ENCODE results near the gene WBP2. TPM values are rescaled to one million over a fixed set of nuclear protein-coding genes. Genes with fewer than 3 reads are reported as not detected.

WBP2 gene
- total and polyA plus RNA-seq, 9 of the 15 experiments (the other 6 are each of a cell fraction or from before 2014, with no cell fraction given): 2.2 to 74.3 (median 20.0) TPM

DNA sequence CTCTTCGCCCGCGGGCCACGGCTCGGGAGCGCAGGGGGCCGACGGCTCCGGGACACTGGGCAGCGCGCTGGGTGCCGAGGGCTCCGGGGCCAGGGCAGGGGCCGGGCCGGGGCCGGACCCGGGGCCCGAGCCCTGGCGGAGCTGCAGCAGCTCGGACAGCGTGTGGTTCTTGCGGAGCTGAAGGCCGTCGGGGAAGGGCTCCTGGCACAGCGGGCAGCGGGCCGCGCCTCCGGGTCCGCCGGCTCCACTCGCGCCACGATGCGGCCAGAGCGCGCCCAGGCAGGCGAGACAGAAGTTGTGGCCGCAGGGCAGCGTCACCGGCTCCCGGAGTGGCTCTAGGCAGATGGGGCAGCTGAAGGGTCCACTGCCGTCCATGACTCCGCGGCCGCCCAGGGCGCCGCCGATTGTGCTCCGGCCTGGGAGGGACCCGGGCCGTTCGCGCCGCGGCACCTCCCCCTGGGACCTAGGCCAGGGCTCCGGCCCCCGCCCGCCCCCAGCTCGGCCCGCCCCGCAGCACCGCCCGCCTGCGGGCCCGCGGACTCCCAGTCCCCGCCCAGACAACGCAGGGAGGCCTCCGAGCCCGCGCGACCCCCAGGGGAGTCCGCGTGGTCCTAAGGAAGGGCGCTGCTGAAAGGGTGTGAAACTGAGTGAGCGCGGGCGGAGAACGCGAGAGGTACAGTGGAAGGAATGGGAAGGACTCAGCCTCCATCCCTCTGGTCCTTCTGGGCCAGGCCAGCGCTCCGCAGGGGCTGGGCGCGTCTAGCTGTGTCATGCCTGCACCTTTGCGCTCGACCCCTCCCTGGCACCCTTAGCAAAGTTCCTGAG, 23.3 kb upstream of the WBP2 start, which contains the start of gene TRIM47 (continued):
- TF ChIP-seq PHF8 (IDR thresholded peaks at IDR 0.05; ENCODE audit: borderline replicate concordance, low read length) (peak; percentile 61; the same call in 1 of the 2 replicates), TAF1 (IDR thresholded peaks at IDR 0.05; ENCODE audit: control insufficient read depth, extremely low read depth, insufficient read depth, low read length, severe bottlenecking) (peak; percentile 12), ADNP (tag; IDR thresholded peaks at IDR 0.05) (no peak), ZBTB7A (IDR thresholded peaks at IDR 0.05; ENCODE audit: borderline replicate concordance, control insufficient read depth, low read depth, low read length) (peak; percentile 62; the same call in 1 of the 2 replicates), JUN (IDR thresholded peaks at IDR 0.05; ENCODE audit: borderline replicate concordance, low read depth, low read length) (no peak), JUN (CRISPR knock-in tag; IDR thresholded peaks at IDR 0.05; ENCODE audit: borderline replicate concordance) (no peak), ZNF77 (CRISPR knock-in tag; IDR thresholded peaks at IDR 0.05) (no peak), SP1 (CRISPR knock-in tag; IDR thresholded peaks at IDR 0.05) (0 out of 2 replicates have a peak, but pooled peaks have one; percentile 29)
- TF ChIP-seq, protein P1, sequence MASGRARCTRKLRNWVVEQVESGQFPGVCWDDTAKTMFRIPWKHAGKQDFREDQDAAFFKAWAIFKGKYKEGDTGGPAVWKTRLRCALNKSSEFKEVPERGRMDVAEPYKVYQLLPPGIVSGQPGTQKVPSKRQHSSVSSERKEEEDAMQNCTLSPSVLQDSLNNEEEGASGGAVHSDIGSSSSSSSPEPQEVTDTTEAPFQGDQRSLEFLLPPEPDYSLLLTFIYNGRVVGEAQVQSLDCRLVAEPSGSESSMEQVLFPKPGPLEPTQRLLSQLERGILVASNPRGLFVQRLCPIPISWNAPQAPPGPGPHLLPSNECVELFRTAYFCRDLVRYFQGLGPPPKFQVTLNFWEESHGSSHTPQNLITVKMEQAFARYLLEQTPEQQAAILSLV (tag; IDR thresholded peaks at IDR 0.05): no peak
- TF ChIP-seq, protein P2, sequence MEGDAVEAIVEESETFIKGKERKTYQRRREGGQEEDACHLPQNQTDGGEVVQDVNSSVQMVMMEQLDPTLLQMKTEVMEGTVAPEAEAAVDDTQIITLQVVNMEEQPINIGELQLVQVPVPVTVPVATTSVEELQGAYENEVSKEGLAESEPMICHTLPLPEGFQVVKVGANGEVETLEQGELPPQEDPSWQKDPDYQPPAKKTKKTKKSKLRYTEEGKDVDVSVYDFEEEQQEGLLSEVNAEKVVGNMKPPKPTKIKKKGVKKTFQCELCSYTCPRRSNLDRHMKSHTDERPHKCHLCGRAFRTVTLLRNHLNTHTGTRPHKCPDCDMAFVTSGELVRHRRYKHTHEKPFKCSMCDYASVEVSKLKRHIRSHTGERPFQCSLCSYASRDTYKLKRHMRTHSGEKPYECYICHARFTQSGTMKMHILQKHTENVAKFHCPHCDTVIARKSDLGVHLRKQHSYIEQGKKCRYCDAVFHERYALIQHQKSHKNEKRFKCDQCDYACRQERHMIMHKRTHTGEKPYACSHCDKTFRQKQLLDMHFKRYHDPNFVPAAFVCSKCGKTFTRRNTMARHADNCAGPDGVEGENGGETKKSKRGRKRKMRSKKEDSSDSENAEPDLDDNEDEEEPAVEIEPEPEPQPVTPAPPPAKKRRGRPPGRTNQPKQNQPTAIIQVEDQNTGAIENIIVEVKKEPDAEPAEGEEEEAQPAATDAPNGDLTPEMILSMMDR (IDR thresholded peaks at IDR 0.05 in 2 of 3, conservative IDR thresholded peaks at IDR 0.05 in 1 of 3; ENCODE audit: insufficient read depth in 2 of 3, low read depth in 1 of 3, low read length in 3 of 3): peak in 2 of 3 experiments; percentile 16 to 42; a peak in 2 of 6 replicates
- TF ChIP-seq, protein P3, sequence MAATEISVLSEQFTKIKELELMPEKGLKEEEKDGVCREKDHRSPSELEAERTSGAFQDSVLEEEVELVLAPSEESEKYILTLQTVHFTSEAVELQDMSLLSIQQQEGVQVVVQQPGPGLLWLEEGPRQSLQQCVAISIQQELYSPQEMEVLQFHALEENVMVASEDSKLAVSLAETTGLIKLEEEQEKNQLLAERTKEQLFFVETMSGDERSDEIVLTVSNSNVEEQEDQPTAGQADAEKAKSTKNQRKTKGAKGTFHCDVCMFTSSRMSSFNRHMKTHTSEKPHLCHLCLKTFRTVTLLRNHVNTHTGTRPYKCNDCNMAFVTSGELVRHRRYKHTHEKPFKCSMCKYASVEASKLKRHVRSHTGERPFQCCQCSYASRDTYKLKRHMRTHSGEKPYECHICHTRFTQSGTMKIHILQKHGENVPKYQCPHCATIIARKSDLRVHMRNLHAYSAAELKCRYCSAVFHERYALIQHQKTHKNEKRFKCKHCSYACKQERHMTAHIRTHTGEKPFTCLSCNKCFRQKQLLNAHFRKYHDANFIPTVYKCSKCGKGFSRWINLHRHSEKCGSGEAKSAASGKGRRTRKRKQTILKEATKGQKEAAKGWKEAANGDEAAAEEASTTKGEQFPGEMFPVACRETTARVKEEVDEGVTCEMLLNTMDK (IDR thresholded peaks at IDR 0.05; ENCODE audit: borderline replicate concordance, insufficient read depth, low read depth, low read length, poor library complexity, severe bottlenecking): no peak
- TF ChIP-seq, protein P4, sequence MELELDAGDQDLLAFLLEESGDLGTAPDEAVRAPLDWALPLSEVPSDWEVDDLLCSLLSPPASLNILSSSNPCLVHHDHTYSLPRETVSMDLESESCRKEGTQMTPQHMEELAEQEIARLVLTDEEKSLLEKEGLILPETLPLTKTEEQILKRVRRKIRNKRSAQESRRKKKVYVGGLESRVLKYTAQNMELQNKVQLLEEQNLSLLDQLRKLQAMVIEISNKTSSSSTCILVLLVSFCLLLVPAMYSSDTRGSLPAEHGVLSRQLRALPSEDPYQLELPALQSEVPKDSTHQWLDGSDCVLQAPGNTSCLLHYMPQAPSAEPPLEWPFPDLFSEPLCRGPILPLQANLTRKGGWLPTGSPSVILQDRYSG (tag; conservative IDR thresholded peaks at IDR 0.05; ENCODE audit: low read depth): no peak
- TF ChIP-seq, protein P5, sequence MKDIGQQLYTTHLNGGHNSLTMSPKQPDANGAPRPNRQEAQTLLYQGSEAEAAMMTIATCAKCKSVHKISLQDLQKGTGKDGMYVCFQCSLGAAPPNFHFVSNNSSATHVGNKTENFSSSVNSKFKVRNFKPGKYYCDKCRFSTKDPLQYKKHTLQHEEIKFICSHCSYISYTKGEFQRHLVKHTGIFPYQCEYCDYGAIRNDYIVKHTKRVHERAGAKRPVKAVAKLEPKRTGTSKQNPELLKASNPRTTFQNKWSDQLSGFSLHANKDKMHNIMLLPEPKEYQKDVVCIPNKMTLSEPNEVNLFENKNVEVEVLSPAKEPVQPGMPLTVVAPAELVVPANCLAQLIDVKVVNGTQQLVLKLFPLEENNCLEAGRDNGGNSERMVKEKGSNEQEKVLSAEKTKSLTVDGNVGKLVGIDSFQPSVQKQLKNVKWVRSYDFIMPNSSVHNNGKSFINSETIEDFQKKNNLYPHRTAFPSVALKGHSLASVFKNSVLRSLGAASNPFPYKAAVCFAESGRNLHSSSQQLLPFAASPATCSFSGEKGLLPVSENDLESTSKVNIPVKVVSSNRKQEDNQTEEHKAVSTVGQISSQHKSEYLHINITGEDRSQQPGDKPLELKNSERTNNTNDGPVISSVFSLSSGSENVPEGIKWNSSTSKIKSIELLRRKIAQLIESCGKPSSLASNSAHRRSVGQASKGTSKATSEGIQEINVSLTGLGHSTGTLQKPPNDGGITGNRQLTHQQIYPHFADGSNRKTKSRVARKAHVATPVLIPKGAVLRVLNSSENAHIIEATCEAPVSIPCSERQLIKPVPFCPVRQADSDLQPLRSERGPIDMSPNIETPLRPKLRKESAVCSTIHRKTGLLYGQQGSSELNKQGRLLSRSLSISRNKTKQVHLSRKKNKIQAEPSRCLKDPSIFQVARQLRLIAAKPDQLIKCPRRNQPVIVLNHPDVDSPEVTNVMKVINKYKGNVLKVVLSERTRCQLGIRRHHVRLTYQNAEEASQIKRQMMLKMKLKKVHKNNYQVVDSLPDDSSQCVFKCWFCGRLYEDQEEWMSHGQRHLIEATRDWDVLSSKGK (CRISPR knock-in tag; IDR thresholded peaks at IDR 0.05): no peak

Measured in K562 (cell line).